Nephron progenitor cell (in vitro differentiated cells): ENCODE measurements around the gene XPO5.
"Not testable (repeated sequence)": the region's sequence is repeated elsewhere in the genome, so short reads cannot be mapped to it uniquely, and the experiment has no call there.

Experiments used
- DNase-seq: peaks from one replicate; pipeline ENCODE4 v3.0.0; 2021
- H3K27ac Mint-ChIP-seq: 2 replicates; pipeline ENCODE4 v1.8.0; 2021; ENCODE audit warnings: mild to moderate bottlenecking, moderate library complexity, mixed read lengths
- H3K27me3 Mint-ChIP-seq: 2 replicates; pipeline ENCODE4 v1.8.0; 2021; ENCODE audit warnings: mild to moderate bottlenecking, low read depth, mixed read lengths; ENCODE audit not compliant: poor library complexity
- H3K36me3 Mint-ChIP-seq: 2 replicates; pipeline ENCODE4 v1.8.0; 2021; ENCODE audit warnings: low read depth, mixed read lengths
- H3K4me1 Mint-ChIP-seq: 2 replicates; pipeline ENCODE4 v1.8.0; 2021; ENCODE audit warnings: mixed read lengths
- H3K4me3 Mint-ChIP-seq: 2 replicates; pipeline ENCODE4 v1.8.0; 2021; ENCODE audit warnings: mild to moderate bottlenecking, moderate library complexity, mixed read lengths
- H3K9me3 Mint-ChIP-seq: 2 replicates; pipeline ENCODE4 v1.8.0; 2021; ENCODE audit warnings: mild to moderate bottlenecking, moderate library complexity, mixed read lengths
- TF ChIP-seq, protein P1 (sequence below): fragments of 200-600 bp; sonication (generic); IDR thresholded peaks from 2 replicates; pipeline ENCODE4 v1.5.0; 2021; ENCODE audit warnings: antibody characterized with exemption

XPO5 gene

DNA sequence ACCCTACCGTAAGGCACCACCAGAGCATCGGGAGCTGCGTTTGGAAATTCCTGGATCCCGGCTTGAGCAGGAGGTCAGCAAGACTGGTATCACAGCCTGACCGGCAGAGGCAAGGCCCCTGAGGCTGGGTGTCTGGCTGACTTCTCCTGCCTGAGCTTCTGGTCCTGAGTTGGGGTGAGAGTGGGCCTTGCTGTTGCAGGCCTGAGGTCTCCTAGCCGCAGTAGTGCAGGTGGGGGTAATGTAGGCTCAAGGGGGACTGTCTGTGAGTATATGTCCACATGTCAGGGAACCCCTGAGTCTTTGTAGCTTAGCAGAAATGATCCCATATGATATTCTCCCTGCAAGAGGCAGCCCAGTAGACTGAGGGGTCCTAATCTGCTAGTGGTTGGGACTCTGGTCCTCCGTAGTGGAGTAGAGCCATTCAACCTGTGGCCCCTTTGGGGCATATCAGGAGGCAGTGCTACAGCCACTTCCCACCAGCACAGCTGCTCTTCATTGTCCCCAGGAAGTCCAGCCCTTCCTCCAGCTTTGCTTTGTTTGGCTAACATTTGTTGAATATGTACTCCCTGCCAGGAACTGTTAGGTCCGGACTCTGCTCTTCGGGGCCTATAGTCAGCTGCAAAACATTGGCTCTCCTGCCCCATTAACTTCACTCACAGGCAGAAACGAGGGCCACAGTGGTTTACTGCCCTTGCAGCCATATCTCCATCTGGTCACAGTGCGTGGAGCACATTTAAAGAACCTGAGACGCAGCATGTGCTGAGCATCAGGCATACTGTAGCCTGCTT is 76.6 kb downstream of the XPO5 start:
- Mint-ChIP-seq H3K9me3 (no peaks in the 10 kb centered on the region), H3K36me3 (peaks cover 30% of the 10 kb centered on the region), H3K27me3 (no peaks in the 10 kb centered on the region), H3K4me3 (no peak overlapping the region), H3K27ac (no peak overlapping the region), H3K4me1 (peaks cover 31% of the 10 kb centered on the region)
- DNase-seq: no peak
- TF ChIP-seq, protein P1, sequence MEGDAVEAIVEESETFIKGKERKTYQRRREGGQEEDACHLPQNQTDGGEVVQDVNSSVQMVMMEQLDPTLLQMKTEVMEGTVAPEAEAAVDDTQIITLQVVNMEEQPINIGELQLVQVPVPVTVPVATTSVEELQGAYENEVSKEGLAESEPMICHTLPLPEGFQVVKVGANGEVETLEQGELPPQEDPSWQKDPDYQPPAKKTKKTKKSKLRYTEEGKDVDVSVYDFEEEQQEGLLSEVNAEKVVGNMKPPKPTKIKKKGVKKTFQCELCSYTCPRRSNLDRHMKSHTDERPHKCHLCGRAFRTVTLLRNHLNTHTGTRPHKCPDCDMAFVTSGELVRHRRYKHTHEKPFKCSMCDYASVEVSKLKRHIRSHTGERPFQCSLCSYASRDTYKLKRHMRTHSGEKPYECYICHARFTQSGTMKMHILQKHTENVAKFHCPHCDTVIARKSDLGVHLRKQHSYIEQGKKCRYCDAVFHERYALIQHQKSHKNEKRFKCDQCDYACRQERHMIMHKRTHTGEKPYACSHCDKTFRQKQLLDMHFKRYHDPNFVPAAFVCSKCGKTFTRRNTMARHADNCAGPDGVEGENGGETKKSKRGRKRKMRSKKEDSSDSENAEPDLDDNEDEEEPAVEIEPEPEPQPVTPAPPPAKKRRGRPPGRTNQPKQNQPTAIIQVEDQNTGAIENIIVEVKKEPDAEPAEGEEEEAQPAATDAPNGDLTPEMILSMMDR: no peak

DNA sequence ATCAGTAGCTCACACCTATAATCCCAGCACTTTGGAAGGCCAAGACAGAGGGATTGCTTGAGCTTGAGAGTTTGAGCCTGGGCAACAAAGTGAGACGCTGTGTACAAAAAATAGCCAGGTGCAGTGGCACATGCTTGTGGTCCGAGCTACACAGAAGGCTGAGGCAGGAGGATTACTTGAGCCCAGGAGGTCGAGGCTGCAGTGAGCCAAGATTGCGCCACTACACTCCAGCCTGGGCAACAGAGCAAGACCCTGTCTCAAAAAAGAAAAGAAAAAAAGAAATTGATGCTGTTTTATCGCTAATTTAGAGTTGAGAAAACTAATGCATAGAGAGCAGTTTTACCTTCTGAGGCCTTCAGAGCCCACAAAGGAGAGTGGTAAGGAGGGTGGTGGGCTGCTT is 77.5 kb downstream of the XPO5 start:
- not testable (repeated sequence) for H3K27me3 Mint-ChIP-seq, H3K27ac Mint-ChIP-seq, H3K9me3 Mint-ChIP-seq, DNase-seq, H3K4me3 Mint-ChIP-seq
- H3K4me1 Mint-ChIP-seq: peaks cover 31% of the 10 kb centered on the region
- peaks cover 24% of the 10 kb centered on the region for H3K36me3 Mint-ChIP-seq

DNA sequence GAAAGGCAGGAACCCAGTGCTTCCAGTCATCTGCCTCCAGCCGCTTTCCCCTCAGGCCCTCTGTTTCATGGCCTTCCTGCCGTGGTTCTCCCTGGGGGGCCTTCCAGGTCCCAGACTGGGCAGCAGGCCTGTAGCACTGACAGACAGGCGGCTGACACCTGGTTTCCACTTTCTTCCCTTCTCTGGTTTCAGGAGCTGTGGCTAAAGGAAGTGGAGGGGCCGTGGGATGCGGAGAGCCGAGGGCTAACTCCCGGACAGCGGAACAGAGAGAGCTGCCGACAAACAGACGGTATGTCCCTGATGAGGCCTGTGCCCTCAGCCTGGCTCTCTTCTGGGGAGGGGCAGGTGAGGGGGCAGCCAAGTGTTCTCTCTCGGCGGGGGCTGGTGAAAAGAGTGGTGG is 78.1 kb downstream of the XPO5 start:
- DNase-seq: no peak
- peaks cover 19% of the 10 kb centered on the region for H3K36me3 Mint-ChIP-seq
- H3K27ac Mint-ChIP-seq: peak overlapping the region; percentile 91
- H3K4me1 Mint-ChIP-seq: peaks cover 31% of the 10 kb centered on the region
- H3K27me3 Mint-ChIP-seq: no peaks in the 10 kb centered on the region
- H3K4me3 Mint-ChIP-seq: no peak overlapping the region
- TF ChIP-seq, protein P1: no peak
- no peaks in the 10 kb centered on the region for H3K9me3 Mint-ChIP-seq

DNA sequence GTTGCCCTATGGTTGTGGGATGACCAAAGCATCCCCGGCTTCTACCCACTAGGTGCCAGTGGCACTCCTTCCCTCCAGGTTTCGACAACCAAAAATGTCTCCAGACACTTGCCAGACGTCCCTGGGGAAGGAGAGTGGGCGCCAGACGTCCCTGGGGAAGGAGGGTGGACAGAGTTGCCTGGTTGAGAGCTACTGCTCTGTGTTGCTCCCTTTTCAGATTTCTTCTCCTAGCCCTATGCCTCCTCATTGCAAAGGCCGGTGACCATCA is 78.8 kb downstream of the XPO5 start:
- Mint-ChIP-seq H3K4me1 (peaks cover 31% of the 10 kb centered on the region), H3K9me3 (no peaks in the 10 kb centered on the region), H3K4me3 (no peak overlapping the region), H3K27ac (peak overlapping the region; percentile 91), H3K27me3 (no peaks in the 10 kb centered on the region), H3K36me3 (peaks cover 16% of the 10 kb centered on the region)
- DNase-seq: no peak
- TF ChIP-seq, protein P1: no peak

DNA sequence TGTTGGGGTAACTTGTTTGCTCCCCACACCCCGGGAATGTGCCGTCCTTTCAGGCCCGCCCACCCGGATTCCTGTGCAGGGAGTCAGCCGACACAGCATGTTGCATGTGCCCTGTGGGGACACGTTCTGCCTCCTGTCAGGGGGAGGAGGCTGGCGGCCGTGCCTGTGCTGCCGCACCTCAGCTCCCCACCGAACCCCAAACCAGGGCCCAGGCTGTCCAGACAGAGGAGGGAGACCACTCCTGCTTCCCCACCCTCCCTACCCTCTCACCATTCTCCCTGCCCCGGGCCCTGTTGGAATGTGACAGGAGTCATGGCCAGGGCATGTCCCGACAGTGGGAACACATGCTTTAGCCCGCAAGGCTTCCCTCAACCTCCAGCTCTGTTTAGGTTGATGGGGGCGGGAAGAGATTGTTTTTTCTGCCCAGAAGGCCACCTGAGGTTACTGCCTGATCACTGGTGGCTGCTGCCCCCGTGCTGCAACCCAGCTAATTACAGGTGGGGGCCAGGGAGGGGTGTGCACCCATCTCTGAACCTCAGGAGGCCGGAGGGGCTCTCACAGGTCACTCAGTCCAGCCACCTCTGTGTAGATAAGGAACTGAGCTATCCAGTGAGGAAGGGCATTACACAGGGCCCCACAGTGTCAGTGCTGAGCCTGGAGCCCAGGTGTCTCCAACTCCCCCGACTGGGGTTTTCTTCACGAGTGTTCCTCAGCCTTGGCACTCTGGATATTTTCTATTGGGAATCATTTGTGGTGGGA is 79.3 kb downstream of the XPO5 start:
- H3K36me3 Mint-ChIP-seq: peaks cover 11% of the 10 kb centered on the region
- H3K4me3 Mint-ChIP-seq: no peak overlapping the region
- TF ChIP-seq, protein P1: no peak
- H3K27me3 Mint-ChIP-seq: no peaks in the 10 kb centered on the region
- DNase-seq: peak; percentile 54
- peaks cover 31% of the 10 kb centered on the region for H3K4me1 Mint-ChIP-seq
- no peaks in the 10 kb centered on the region for H3K9me3 Mint-ChIP-seq
- peak overlapping the region; percentile 84 for H3K27ac Mint-ChIP-seq

DNA sequence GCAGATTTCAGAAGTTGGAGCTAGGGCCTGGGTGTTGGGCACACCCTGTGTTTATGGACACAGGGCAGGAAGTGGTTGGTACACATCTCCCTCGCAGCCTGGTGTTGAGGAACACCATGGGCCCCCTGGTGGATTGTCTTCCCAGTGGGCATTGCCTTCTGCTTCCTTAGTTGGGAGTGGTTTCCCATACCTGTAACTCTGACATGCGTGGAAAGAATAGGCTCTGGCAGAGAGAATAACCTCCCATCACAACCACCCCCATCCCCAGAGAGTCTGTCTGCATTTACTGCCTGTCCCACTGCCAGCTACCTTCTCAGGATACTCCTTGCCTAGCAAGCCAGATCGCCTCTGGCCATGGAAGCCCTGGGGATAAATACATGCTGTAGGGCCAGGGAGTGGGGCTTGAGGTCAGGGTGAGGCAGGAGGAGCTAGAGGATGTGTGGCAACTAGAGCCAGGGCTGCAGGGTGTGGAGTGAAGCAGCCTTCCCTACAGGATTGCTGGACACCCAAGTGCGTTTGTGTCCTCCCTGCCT is 80.4 kb downstream of the XPO5 start:
- Mint-ChIP-seq H3K4me3 (no peak overlapping the region), H3K36me3 (peaks cover 5% of the 10 kb centered on the region), H3K27me3 (no peaks in the 10 kb centered on the region), H3K27ac (peak overlapping the region; percentile 92), H3K9me3 (no peaks in the 10 kb centered on the region), H3K4me1 (peaks cover 31% of the 10 kb centered on the region)
- TF ChIP-seq, protein P1: no peak
- DNase-seq: no peak
